ENCODE data around the gene CLEC4M.

DNA sequence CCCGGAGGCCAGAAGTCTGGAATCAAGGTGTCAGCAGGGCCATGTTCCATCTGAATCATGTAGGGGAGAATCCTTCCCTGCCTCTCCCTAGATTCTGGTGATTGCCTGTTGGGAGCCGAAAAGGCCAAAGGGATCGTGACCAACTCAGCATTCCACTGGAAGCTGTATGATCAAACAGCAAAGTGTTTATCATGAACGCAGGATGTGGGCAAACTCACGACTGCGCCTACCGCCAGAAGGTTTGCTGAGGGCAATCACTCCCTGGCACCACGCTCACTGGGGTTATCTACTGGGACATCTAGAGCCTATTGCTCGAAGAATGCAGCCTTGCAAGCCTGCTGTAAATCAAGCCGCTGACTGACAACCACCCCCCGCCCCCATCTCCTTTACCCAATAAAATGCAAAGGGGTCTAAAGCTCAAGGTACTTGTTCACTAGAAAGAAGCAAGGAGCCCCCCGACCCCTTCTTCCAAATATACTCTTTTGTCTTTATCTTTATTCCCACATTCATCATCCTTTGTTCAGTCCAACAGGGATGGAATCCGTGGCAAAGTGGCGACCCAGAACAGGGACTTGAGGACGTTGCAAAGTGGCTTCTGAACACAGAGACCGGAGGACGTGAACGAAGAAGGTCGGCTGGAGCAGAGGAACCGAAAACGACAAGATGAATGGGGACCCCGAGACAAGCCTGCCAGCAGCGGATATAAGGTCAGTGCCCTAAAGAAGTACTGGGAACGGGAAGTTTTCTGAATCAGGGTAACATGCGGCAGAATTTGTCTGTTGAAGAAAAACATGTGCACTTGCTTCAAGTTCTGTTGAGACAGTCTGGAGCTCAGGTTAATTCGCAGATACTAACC, 16.8 kb downstream of the CLEC4M start:
- TF ChIP-seq, protein P1, sequence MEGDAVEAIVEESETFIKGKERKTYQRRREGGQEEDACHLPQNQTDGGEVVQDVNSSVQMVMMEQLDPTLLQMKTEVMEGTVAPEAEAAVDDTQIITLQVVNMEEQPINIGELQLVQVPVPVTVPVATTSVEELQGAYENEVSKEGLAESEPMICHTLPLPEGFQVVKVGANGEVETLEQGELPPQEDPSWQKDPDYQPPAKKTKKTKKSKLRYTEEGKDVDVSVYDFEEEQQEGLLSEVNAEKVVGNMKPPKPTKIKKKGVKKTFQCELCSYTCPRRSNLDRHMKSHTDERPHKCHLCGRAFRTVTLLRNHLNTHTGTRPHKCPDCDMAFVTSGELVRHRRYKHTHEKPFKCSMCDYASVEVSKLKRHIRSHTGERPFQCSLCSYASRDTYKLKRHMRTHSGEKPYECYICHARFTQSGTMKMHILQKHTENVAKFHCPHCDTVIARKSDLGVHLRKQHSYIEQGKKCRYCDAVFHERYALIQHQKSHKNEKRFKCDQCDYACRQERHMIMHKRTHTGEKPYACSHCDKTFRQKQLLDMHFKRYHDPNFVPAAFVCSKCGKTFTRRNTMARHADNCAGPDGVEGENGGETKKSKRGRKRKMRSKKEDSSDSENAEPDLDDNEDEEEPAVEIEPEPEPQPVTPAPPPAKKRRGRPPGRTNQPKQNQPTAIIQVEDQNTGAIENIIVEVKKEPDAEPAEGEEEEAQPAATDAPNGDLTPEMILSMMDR (IDR thresholded peaks at IDR 0.05): no peak
- TF ChIP-seq POLR2A (IDR thresholded peaks at IDR 0.05) (no peak), POLR2AphosphoS5 (IDR thresholded peaks at IDR 0.05) (no peak)

Measured in breast epithelium (tissue), 3 donors.